AG09319 (cell line): ENCODE data around the gene EFNA3.
"Not testable (repeated sequence)": the region's sequence is repeated elsewhere in the genome, so short reads cannot be mapped to it uniquely, and the experiment has no call there.

Experiments
- DNase-seq: peaks from one replicate; pipeline ENCODE4 v3.0.0-alpha.2; 2010; ENCODE audit warnings: low read depth; ENCODE audit errors: extremely low read depth
- CTCF ChIP-seq: IDR thresholded peaks from 2 replicates; pipeline ENCODE4 v1.5.1; 2011; ENCODE audit warnings: low read depth, mild to moderate bottlenecking, inconsistent platforms, low read length, moderate library complexity

Gene EFNA3

GRCh38 chr1:155108296-155108695 is 29.7 kb downstream of the EFNA3 start:
- no peak for TF ChIP-seq CTCF
- no peak for DNase-seq

GRCh38 chr1:155110381-155110780 is 31.7 kb downstream of the EFNA3 start:
- DNase-seq: no peak
- TF ChIP-seq CTCF: no peak

GRCh38 chr1:155110826-155111225 is 32.2 kb downstream of the EFNA3 start:
- no peak for DNase-seq
- no peak for TF ChIP-seq CTCF

GRCh38 chr1:155113450-155113980 is 34.9 kb downstream of the EFNA3 start:
- DNase-seq: no peak

GRCh38 chr1:155116113-155116764 is 37.6 kb downstream of the EFNA3 start:
- no peak for DNase-seq
- TF ChIP-seq CTCF: no peak

More at GRCh38 chr1:155113450-155113980, 34.9 kb downstream of the EFNA3 start:
- no peak for TF ChIP-seq CTCF

- DNase-seq: no peak
- TF ChIP-seq CTCF: no peak
These were observed 39.0 kb downstream of the EFNA3 start for GRCh38 chr1:155117610-155118009.

GRCh38 chr1:155118090-155118489 is 39.5 kb downstream of the EFNA3 start:
- DNase-seq: not testable (repeated sequence)

GRCh38 chr1:155120253-155120652 is 41.6 kb downstream of the EFNA3 start:
- DNase-seq: no peak
- no peak for TF ChIP-seq CTCF
